Upper lobe of left lung (tissue), 6 donors: Measurements from ENCODE around the gene LIMD2. TPM values are rescaled to one million over a fixed set of nuclear protein-coding genes. Genes with fewer than 3 reads are reported as not detected.

ENCODE experiments used
- ATAC-seq, 2 donors: fragments of 200-7000 bp; cut with Tn5 transposase; one replicate each; pipeline ENCODE4 v1.9.1; 2022; ENCODE audit warnings: mild to moderate bottlenecking in 2 of 2, moderate library complexity in 2 of 2; ENCODE audit not compliant: low FRiP score in 2 of 2
- DNase-seq, 2 donors: peaks; one replicate each; pipeline ENCODE4 v3.0.0-alpha.2; 2019 to 2020
- H3K27ac ChIP-seq, 4 donors: fragments of 200-600 bp; sonication (generic); one replicate each; pipeline ENCODE4 v1.5.1; 2016 to 2019
- H3K27me3 ChIP-seq, 4 donors: fragments of 200-600 bp; sonication (generic); one replicate each; pipeline ENCODE4 v1.5.1; 2017 to 2019
- H3K36me3 ChIP-seq, 4 donors: fragments of 200-600 bp; sonication (generic); one replicate each; pipeline ENCODE4 v1.5.1; 2016 to 2019
- H3K4me1 ChIP-seq, 4 donors: fragments of 200-600 bp; sonication (generic); one replicate each; pipeline ENCODE4 v1.5.1; 2018 to 2019
- H3K4me3 ChIP-seq, 4 donors: fragments of 200-600 bp; sonication (generic); one replicate each; pipeline ENCODE4 v1.5.1; 2017 to 2019; ENCODE audit warnings: mild to moderate bottlenecking in 2 of 4, moderate library complexity in 1 of 4
- H3K9me3 ChIP-seq, 4 donors: fragments of 200-600 bp; sonication (generic); one replicate each; pipeline ENCODE4 v1.5.1; 2018 to 2019
- CTCF ChIP-seq, 6 experiments: fragments of 450-650 bp in 4 of 6; fragments of 200-600 bp in 2 of 6; sonication (generic) in 2 of 6; IDR thresholded peaks; one replicate each; pipeline ENCODE4 v1.5.1; 2016 to 2019; ENCODE audit warnings: antibody characterized with exemption in 6 of 6
- EP300 ChIP-seq, 4 donors: sonication (generic); formaldehyde crosslinking; IDR thresholded peaks; one replicate each; pipeline ENCODE4 v1.5.1; 2017; ENCODE audit warnings: antibody characterized with exemption in 4 of 4, control low read depth in 2 of 4
- POLR2A ChIP-seq, 4 donors: fragments of 450-650 bp; IDR thresholded peaks; one replicate each; pipeline ENCODE4 v1.5.1; 2016 to 2017; ENCODE audit warnings: antibody characterized with exemption in 4 of 4, mild to moderate bottlenecking in 2 of 4
- POLR2AphosphoS5 ChIP-seq, 2 donors: sonication (generic); formaldehyde crosslinking; IDR thresholded peaks; one replicate each; pipeline ENCODE4 v1.5.1; 2017; ENCODE audit warnings: antibody characterized with exemption in 2 of 2
- WGBS, 2 donors: methylation state at CpG; one replicate each; pipeline ENCODE4 v1.1.5; 2017 to 2018; 5-methylcytosine and 5-hydroxymethylcytosine counted together
- total RNA-seq, 6 donors: library from RNA; depleted of rRNA in 4 of 6; stranded (reverse); fragments of >200 nt in 4 of 6; gene quantifications; one replicate each; pipeline versions ENCODE4 v1.1.0 to v1.2.1, GENCODE V29; 2016 to 2021
- donor health status: DM: no; HTN: no; CAD: no; lungs with moderate emphysema.
- donor health status: DM: no; HTN: yes; CAD: no; lungs with severe emphysema.

LIMD2 gene
- total RNA-seq, 6 donors from 2014 or later, result 13.2 to 115 (median 21.6) TPM

GRCh38 chr17:63657786-63658185 lies 42.1 kb downstream of the LIMD2 start:
- Histone ChIP-seq H3K4me1 (peaks cover 0 to 10% (median 4%) of the 10 kb centered on the region in 4 donors), H3K36me3 (peaks cover 24 to 80% (median 35%) of the 10 kb centered on the region in 4 donors), H3K27me3 (no peaks in the 10 kb centered on the region), H3K9me3 (no peaks in the 10 kb centered on the region), H3K4me3 (no peak overlapping the region), H3K27ac (no peak overlapping the region)
- ATAC-seq, result no peak
- TF ChIP-seq EP300 (IDR thresholded peaks at IDR 0.05) (no peak), POLR2A (IDR thresholded peaks at IDR 0.05) (no peak)
- DNase-seq, result no peak
- WGBS, 2 donors, result 74 to 77% methylated on average over 3 of the region's 3 CpGs

GRCh38 chr17:63653050-63653449 lies 46.9 kb downstream of the LIMD2 start:
- no peak for DNase-seq
- H3K9me3 ChIP-seq, result no peaks in the 10 kb centered on the region
- no peaks in the 10 kb centered on the region for H3K27me3 ChIP-seq
- peaks cover 11 to 61% (median 17%) of the 10 kb centered on the region in 4 donors for H3K36me3 ChIP-seq
- no peak overlapping the region for H3K27ac ChIP-seq
- TF ChIP-seq POLR2AphosphoS5 (IDR thresholded peaks at IDR 0.05) (no peak), POLR2A (IDR thresholded peaks at IDR 0.05) (no peak), CTCF (IDR thresholded peaks at IDR 0.05) (no peak), EP300 (IDR thresholded peaks at IDR 0.05) (no peak)
- ATAC-seq, result no peak
- H3K4me1 ChIP-seq, result peaks cover 11 to 28% (median 13%) of the 10 kb centered on the region in 4 donors
- WGBS, 2 donors, result 30 to 42% methylated on average over 2 of the region's 2 CpGs
- no peak overlapping the region for H3K4me3 ChIP-seq

GRCh38 chr17:63652106-63652505 lies 47.8 kb downstream of the LIMD2 start:
- no peak for DNase-seq
- no peak for ATAC-seq
- H3K4me3 ChIP-seq, result no peak overlapping the region
- H3K36me3 ChIP-seq, result peaks cover 8 to 66% (median 14%) of the 10 kb centered on the region in 4 donors
- 31 to 45% methylated on average over 3 of the region's 3 CpGs for WGBS, 2 donors
- H3K27me3 ChIP-seq, result no peaks in the 10 kb centered on the region
- no peak overlapping the region for H3K27ac ChIP-seq
- H3K4me1 ChIP-seq, result peaks cover 20 to 37% (median 22%) of the 10 kb centered on the region in 4 donors
- H3K9me3 ChIP-seq, result no peaks in the 10 kb centered on the region
- TF ChIP-seq EP300 (IDR thresholded peaks at IDR 0.05), result no peak
- TF ChIP-seq CTCF (IDR thresholded peaks at IDR 0.05), result no peak
- no peak for TF ChIP-seq POLR2A (IDR thresholded peaks at IDR 0.05)
- no peak for TF ChIP-seq POLR2AphosphoS5 (IDR thresholded peaks at IDR 0.05)

- Histone ChIP-seq H3K27me3 (no peaks in the 10 kb centered on the region), H3K9me3 (no peaks in the 10 kb centered on the region), H3K36me3 (peaks cover 8 to 63% (median 14%) of the 10 kb centered on the region in 4 donors), H3K27ac (no peak overlapping the region), H3K4me3 (no peak overlapping the region), H3K4me1 (peaks cover 35 to 53% (median 40%) of the 10 kb centered on the region in 4 donors)
- 54 to 80% methylated on average over 1 of the region's 1 CpG for WGBS, 2 donors
- DNase-seq, result peak in 1 of 2 donors; percentile 55
- ATAC-seq, result peak in 1 of 2 donors; percentile 48
- TF ChIP-seq CTCF (IDR thresholded peaks at IDR 0.05) (no peak), POLR2A (IDR thresholded peaks at IDR 0.05) (no peak), POLR2AphosphoS5 (IDR thresholded peaks at IDR 0.05) (no peak), EP300 (IDR thresholded peaks at IDR 0.05) (no peak)
Measured at GRCh38 chr17:63649813-63650212, 50.1 kb downstream of the LIMD2 start.

GRCh38 chr17:63647936-63648335 lies 52.0 kb downstream of the LIMD2 start:
- Histone ChIP-seq H3K4me3 (no peak overlapping the region), H3K36me3 (peaks cover 0 to 52% (median 8%) of the 10 kb centered on the region in 4 donors), H3K27ac (peak overlapping the region in 3 of 4 donors; percentile 17 to 77 (median 64)), H3K9me3 (no peaks in the 10 kb centered on the region), H3K27me3 (no peaks in the 10 kb centered on the region), H3K4me1 (peaks cover 38 to 49% (median 42%) of the 10 kb centered on the region in 4 donors)
- TF ChIP-seq EP300 (IDR thresholded peaks at IDR 0.05), result no peak
- ATAC-seq, result no peak
- no peak for DNase-seq

- H3K4me3 ChIP-seq, result no peak overlapping the region
- 73 to 75% methylated on average over 4 of the region's 4 CpGs for WGBS, 2 donors
- no peaks in the 10 kb centered on the region for H3K27me3 ChIP-seq
- peaks cover 0 to 50% (median 5%) of the 10 kb centered on the region in 4 donors for H3K36me3 ChIP-seq
- no peak for DNase-seq
- H3K27ac ChIP-seq, result peak overlapping the region; percentile 52 to 77 (median 68)
- H3K4me1 ChIP-seq, result peaks cover 31 to 49% (median 42%) of the 10 kb centered on the region in 4 donors
- ATAC-seq, result peak in 1 of 2 donors; percentile 82
- no peak for TF ChIP-seq CTCF (IDR thresholded peaks at IDR 0.05)
- TF ChIP-seq POLR2AphosphoS5 (IDR thresholded peaks at IDR 0.05), result no peak
- TF ChIP-seq POLR2A (IDR thresholded peaks at IDR 0.05), result no peak
- no peak for TF ChIP-seq EP300 (IDR thresholded peaks at IDR 0.05)
- H3K9me3 ChIP-seq, result no peaks in the 10 kb centered on the region
Measured at GRCh38 chr17:63647065-63647725, 52.7 kb downstream of the LIMD2 start.
